ENCODE measurements around the gene RNF31. TPM values are rescaled to one million over a fixed set of nuclear protein-coding genes. Genes with fewer than 3 reads are reported as not detected.

Gene RNF31
- total and polyA plus RNA-seq, 2 experiments from 2014 or later = 42.1 to 134 TPM

GRCh38 chr14:24207104-24207551 lies 59.8 kb downstream of the RNF31 start:
- TF ChIP-seq CTCF (IDR thresholded peaks at IDR 0.05; ENCODE audit: low read depth, low read length) = no peak

GRCh38 chr14:24207625-24208024 lies 60.3 kb downstream of the RNF31 start:
- no peak for TF ChIP-seq CTCF (IDR thresholded peaks at IDR 0.05; ENCODE audit: low read depth, low read length)
- no peak overlapping the region for H3K27ac ChIP-seq
- DNase-seq (ENCODE audit: low read depth in 1 of 2, low spot score in 1 of 2) = no peak
- peaks cover 11% of the 10 kb centered on the region for H3K36me3 ChIP-seq
- no peak overlapping the region for H3K4me3 ChIP-seq
- H3K27me3 ChIP-seq = no peaks in the 10 kb centered on the region
- H3K4me1 ChIP-seq (ENCODE audit: low read depth) = no peaks in the 10 kb centered on the region
- no peaks in the 10 kb centered on the region for H3K9me3 ChIP-seq (ENCODE audit: low read depth)

More at GRCh38 chr14:24207104-24207551, 59.8 kb downstream of the RNF31 start:
- H3K36me3 ChIP-seq = peaks cover 11% of the 10 kb centered on the region
- H3K4me1 ChIP-seq (ENCODE audit: low read depth) = no peaks in the 10 kb centered on the region
- H3K27ac ChIP-seq = no peak overlapping the region
- no peaks in the 10 kb centered on the region for H3K27me3 ChIP-seq
- no peak overlapping the region for H3K4me3 ChIP-seq
- H3K9me3 ChIP-seq (ENCODE audit: low read depth) = no peaks in the 10 kb centered on the region
- no peak for DNase-seq (ENCODE audit: low read depth in 1 of 2, low spot score in 1 of 2)

Other genes with a start within 250 kb of the RNF31 start
Only the 30 nearest of the 31 such genes appear.
- gene DHRS4, start 193.7 kb upstream of the RNF31 start, total RNA-seq = 44.9 and 70.8 TPM in 2 replicates
- 42.0 and 62.2 TPM in 2 replicates for gene DHRS4, start 193.7 kb upstream of the RNF31 start, polyA plus RNA-seq
- 13.7 and 17.0 TPM in 2 replicates for gene DHRS4L2, start 158.6 kb upstream of the RNF31 start, total RNA-seq
- 23.7 and 33.1 TPM in 2 replicates for gene DHRS4L2, start 158.6 kb upstream of the RNF31 start, polyA plus RNA-seq
- 0.06 and 0.85 TPM in 2 replicates for gene CARMIL3, start 95.5 kb upstream of the RNF31 start, total RNA-seq
- gene CARMIL3, start 95.5 kb upstream of the RNF31 start, polyA plus RNA-seq = 0.05 and 0.22 TPM in 2 replicates
- gene CPNE6, start 75.9 kb upstream of the RNF31 start, total RNA-seq = 0.12 TPM in 1 of 2 replicates, not detected in the other
- 0.43 and 0.96 TPM in 2 replicates for gene CPNE6, start 75.9 kb upstream of the RNF31 start, polyA plus RNA-seq
- gene PCK2, start 53.2 kb upstream of the RNF31 start, total RNA-seq = 11.2 and 18.9 TPM in 2 replicates
- gene PCK2, start 53.2 kb upstream of the RNF31 start, polyA plus RNA-seq = 12.2 and 20.0 TPM in 2 replicates
- 152 and 317 TPM in 2 replicates for gene DCAF11, start 32.7 kb upstream of the RNF31 start, total RNA-seq
- gene DCAF11, start 32.7 kb upstream of the RNF31 start, polyA plus RNA-seq = 110 and 165 TPM in 2 replicates
- gene NRL, start 32.5 kb upstream of the RNF31 start, total RNA-seq = 4.2 and 6.7 TPM in 2 replicates
- gene NRL, start 32.5 kb upstream of the RNF31 start, polyA plus RNA-seq = 4.8 and 5.1 TPM in 2 replicates
- gene FITM1, start 16.8 kb upstream of the RNF31 start, total RNA-seq = 124 and 136 TPM in 2 replicates
- gene FITM1, start 16.8 kb upstream of the RNF31 start, polyA plus RNA-seq = 181 and 209 TPM in 2 replicates
- 211 and 238 TPM in 2 replicates for gene PSME1, start 11.3 kb upstream of the RNF31 start, total RNA-seq
- 383 and 492 TPM in 2 replicates for gene PSME1, start 11.3 kb upstream of the RNF31 start, polyA plus RNA-seq
- gene EMC9, start 5.9 kb upstream of the RNF31 start, total RNA-seq = 54.6 and 69.3 TPM in 2 replicates
- 82.3 and 114 TPM in 2 replicates for gene EMC9, start 5.9 kb upstream of the RNF31 start, polyA plus RNA-seq
- 92.3 and 97.6 TPM in 2 replicates for gene PSME2, start 888 bp upstream of the RNF31 start, total RNA-seq
- 311 and 331 TPM in 2 replicates for gene PSME2, start 888 bp upstream of the RNF31 start, polyA plus RNA-seq
- gene IRF9, start 13.8 kb downstream of the RNF31 start, total RNA-seq = 29.1 and 33.7 TPM in 2 replicates
- gene IRF9, start 13.8 kb downstream of the RNF31 start, polyA plus RNA-seq = 27.3 and 35.4 TPM in 2 replicates
- 20.3 and 23.5 TPM in 2 replicates for gene REC8, start 24.6 kb downstream of the RNF31 start, total RNA-seq
- gene REC8, start 24.6 kb downstream of the RNF31 start, polyA plus RNA-seq = 38.8 and 39.0 TPM in 2 replicates
- gene IPO4, start 41.3 kb downstream of the RNF31 start, total RNA-seq = 32.0 and 40.7 TPM in 2 replicates
- gene IPO4, start 41.3 kb downstream of the RNF31 start, polyA plus RNA-seq = 26.4 and 34.5 TPM in 2 replicates
- gene TM9SF1, start 47.9 kb downstream of the RNF31 start, total RNA-seq = 40.2 and 50.3 TPM in 2 replicates
- 55.2 and 65.3 TPM in 2 replicates for gene TM9SF1, start 47.9 kb downstream of the RNF31 start, polyA plus RNA-seq
- gene TSSK4, start 58.2 kb downstream of the RNF31 start, total RNA-seq = not detected in 2 replicates
- gene TSSK4, start 58.2 kb downstream of the RNF31 start, polyA plus RNA-seq = 2.3 and 3.3 TPM in 2 replicates
- 26.4 and 31.0 TPM in 2 replicates for gene CHMP4A, start 66.0 kb downstream of the RNF31 start, total RNA-seq
- gene CHMP4A, start 66.0 kb downstream of the RNF31 start, polyA plus RNA-seq = 51.1 and 56.1 TPM in 2 replicates
- gene MDP1, start 68.6 kb downstream of the RNF31 start, total RNA-seq = 39.3 and 59.8 TPM in 2 replicates
- gene MDP1, start 68.6 kb downstream of the RNF31 start, polyA plus RNA-seq = 70.5 and 73.4 TPM in 2 replicates
- gene NEDD8, start 84.9 kb downstream of the RNF31 start, total RNA-seq = 262 and 264 TPM in 2 replicates
- gene NEDD8, start 84.9 kb downstream of the RNF31 start, polyA plus RNA-seq = 429 and 492 TPM in 2 replicates
- gene GMPR2, start 85.4 kb downstream of the RNF31 start, total RNA-seq = 59.5 and 66.3 TPM in 2 replicates
- 57.6 and 66.8 TPM in 2 replicates for gene GMPR2, start 85.4 kb downstream of the RNF31 start, polyA plus RNA-seq
- gene TINF2, start 95.1 kb downstream of the RNF31 start, total RNA-seq = 32.3 and 40.8 TPM in 2 replicates
- gene TINF2, start 95.1 kb downstream of the RNF31 start, polyA plus RNA-seq = 49.9 and 50.6 TPM in 2 replicates
- 0.35 and 1.7 TPM in 2 replicates for gene TGM1, start 115.7 kb downstream of the RNF31 start, total RNA-seq
- gene TGM1, start 115.7 kb downstream of the RNF31 start, polyA plus RNA-seq = 0.65 TPM in 1 of 2 replicates, not detected in the other
- 39.6 and 43.5 TPM in 2 replicates for gene RABGGTA, start 124.1 kb downstream of the RNF31 start, total RNA-seq
- gene RABGGTA, start 124.1 kb downstream of the RNF31 start, polyA plus RNA-seq = 43.7 and 45.2 TPM in 2 replicates
- 43.2 and 54.3 TPM in 2 replicates for gene DHRS1, start 152.3 kb downstream of the RNF31 start, total RNA-seq
- 53.5 and 58.1 TPM in 2 replicates for gene DHRS1, start 152.3 kb downstream of the RNF31 start, polyA plus RNA-seq
- 13.5 and 15.7 TPM in 2 replicates for gene NOP9, start 152.4 kb downstream of the RNF31 start, total RNA-seq
- gene NOP9, start 152.4 kb downstream of the RNF31 start, polyA plus RNA-seq = 2.7 and 4.3 TPM in 2 replicates
- gene CIDEB, start 160.5 kb downstream of the RNF31 start, total RNA-seq = not detected in 2 replicates
- gene CIDEB, start 160.5 kb downstream of the RNF31 start, polyA plus RNA-seq = not detected in 2 replicates
- gene LTB4R2, start 162.6 kb downstream of the RNF31 start, total RNA-seq = 7.6 and 15.1 TPM in 2 replicates
- 0.17 and 1.8 TPM in 2 replicates for gene LTB4R2, start 162.6 kb downstream of the RNF31 start, polyA plus RNA-seq
- gene LTB4R, start 164.0 kb downstream of the RNF31 start, total RNA-seq = 8.5 and 8.8 TPM in 2 replicates
- 2.0 and 2.7 TPM in 2 replicates for gene LTB4R, start 164.0 kb downstream of the RNF31 start, polyA plus RNA-seq
- 0.35 and 1.5 TPM in 2 replicates for gene ADCY4, start 187.6 kb downstream of the RNF31 start, total RNA-seq
- 1.2 TPM in 1 of 2 replicates, not detected in the other for gene ADCY4, start 187.6 kb downstream of the RNF31 start, polyA plus RNA-seq
- 0.24 TPM in 1 of 2 replicates, not detected in the other for gene RIPK3, start 192.5 kb downstream of the RNF31 start, total RNA-seq
- gene RIPK3, start 192.5 kb downstream of the RNF31 start, polyA plus RNA-seq = 0.81 TPM in 1 of 2 replicates, not detected in the other

All from cardiac muscle cell (in vitro differentiated cells and primary cell).